ENCODE results near the gene SLC38A7.
"Not testable (repeated sequence)": the region's sequence is repeated elsewhere in the genome, so short reads cannot be mapped to it uniquely, and the experiment has no call there.

The SLC38A7 gene

GRCh38 chr16:58670946-58671583 lies 13.5 kb downstream of the SLC38A7 start:
- no peak for DNase-seq

- DNase-seq = no peak
Observed at GRCh38 chr16:58670177-58670576, 14.4 kb downstream of the SLC38A7 start.

GRCh38 chr16:58665200-58665599 lies 19.4 kb downstream of the SLC38A7 start:
- no peak for DNase-seq

- DNase-seq = peak; percentile 49
Observed at GRCh38 chr16:58661199-58661830, 23.3 kb downstream of the SLC38A7 start.

- not testable (repeated sequence) for DNase-seq
Observed at GRCh38 chr16:58659911-58660310, 24.7 kb downstream of the SLC38A7 start.

GRCh38 chr16:58658796-58659211 lies 25.8 kb downstream of the SLC38A7 start:
- DNase-seq = no peak

- DNase-seq = no peak
Observed at GRCh38 chr16:58656899-58657298, 27.7 kb downstream of the SLC38A7 start.

GRCh38 chr16:58655215-58655596 lies 29.4 kb downstream of the SLC38A7 start:
- DNase-seq = no peak

GRCh38 chr16:58654560-58655214 lies 29.9 kb downstream of the SLC38A7 start:
- DNase-seq = no peak

- no peak for DNase-seq
Observed at GRCh38 chr16:58652741-58653140, 31.8 kb downstream of the SLC38A7 start.

GRCh38 chr16:58651965-58652348 lies 32.6 kb downstream of the SLC38A7 start:
- DNase-seq = no peak

GRCh38 chr16:58649707-58650106 lies 34.9 kb downstream of the SLC38A7 start:
- DNase-seq = no peak

- DNase-seq = no peak
Observed at GRCh38 chr16:58647107-58647506, 37.5 kb downstream of the SLC38A7 start.

GRCh38 chr16:58644765-58645487 lies 39.6 kb downstream of the SLC38A7 start:
- DNase-seq = no peak

- no peak for DNase-seq
Observed at GRCh38 chr16:58644108-58644507, 40.5 kb downstream of the SLC38A7 start.

GRCh38 chr16:58640949-58641348 lies 43.6 kb downstream of the SLC38A7 start:
- no peak for DNase-seq

- no peak for DNase-seq
Observed at GRCh38 chr16:58639836-58640235, 44.7 kb downstream of the SLC38A7 start.

- DNase-seq = no peak
Observed at GRCh38 chr16:58639230-58639629, 45.3 kb downstream of the SLC38A7 start.

- DNase-seq = no peak
Observed at GRCh38 chr16:58638148-58639036, 46.2 kb downstream of the SLC38A7 start.

- DNase-seq = not testable (repeated sequence)
Observed at GRCh38 chr16:58637021-58637420, 47.5 kb downstream of the SLC38A7 start.

GRCh38 chr16:58636466-58636865 lies 48.1 kb downstream of the SLC38A7 start:
- DNase-seq = no peak

- DNase-seq = no peak
Observed at GRCh38 chr16:58635502-58635901, 49.1 kb downstream of the SLC38A7 start.

All from NCI-H510A treated with DMSO at 0.1 percent for 48 hours (cell line).